GM21529 (cell line): ENCODE measurements around the gene DENND1A.
"Not testable (repeated sequence)": the region's sequence is repeated elsewhere in the genome, so short reads cannot be mapped to it uniquely, and the experiment has no call there.

Experiments used
- ATAC-seq: cut with Tn5 transposase; IDR thresholded peaks from one replicate; pipeline ENCODE4 v1.9.1; 2021; ENCODE audit not compliant: unreplicated experiment

Gene DENND1A

DNA sequence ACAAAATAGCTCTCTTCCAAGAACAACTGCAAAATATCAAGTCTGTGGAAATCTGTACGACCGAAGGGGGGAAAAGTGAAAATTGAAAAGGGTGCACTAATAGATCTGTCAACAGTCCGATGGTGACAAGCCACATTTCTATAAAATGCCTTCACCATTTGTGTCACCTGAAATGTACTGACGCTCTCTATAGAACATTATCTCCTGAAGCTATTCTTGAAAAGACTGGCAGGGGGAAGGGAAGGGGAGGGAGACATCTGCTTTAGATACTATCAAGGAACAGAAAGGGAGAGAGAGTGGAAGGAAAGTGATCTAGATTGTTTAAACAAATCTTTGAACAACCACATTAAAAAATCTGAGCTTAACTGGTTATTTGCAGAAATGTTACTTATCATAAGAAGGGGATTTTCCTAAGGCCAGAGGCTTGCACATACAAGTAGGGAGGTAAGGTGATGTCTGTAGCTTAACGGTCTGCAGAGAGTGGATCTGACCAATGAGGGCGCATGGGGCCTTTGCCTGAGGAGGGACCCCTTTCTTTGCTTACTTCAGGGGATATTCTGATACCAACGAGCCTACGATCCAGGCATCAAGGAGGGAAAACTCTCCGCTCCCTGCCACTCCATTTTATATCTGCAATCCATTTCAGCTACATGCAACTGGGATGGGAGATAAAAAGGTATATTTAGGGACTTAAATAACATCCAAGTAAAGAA lies 481.8 kb downstream of the DENND1A start:
- ATAC-seq, result no peak

DNA sequence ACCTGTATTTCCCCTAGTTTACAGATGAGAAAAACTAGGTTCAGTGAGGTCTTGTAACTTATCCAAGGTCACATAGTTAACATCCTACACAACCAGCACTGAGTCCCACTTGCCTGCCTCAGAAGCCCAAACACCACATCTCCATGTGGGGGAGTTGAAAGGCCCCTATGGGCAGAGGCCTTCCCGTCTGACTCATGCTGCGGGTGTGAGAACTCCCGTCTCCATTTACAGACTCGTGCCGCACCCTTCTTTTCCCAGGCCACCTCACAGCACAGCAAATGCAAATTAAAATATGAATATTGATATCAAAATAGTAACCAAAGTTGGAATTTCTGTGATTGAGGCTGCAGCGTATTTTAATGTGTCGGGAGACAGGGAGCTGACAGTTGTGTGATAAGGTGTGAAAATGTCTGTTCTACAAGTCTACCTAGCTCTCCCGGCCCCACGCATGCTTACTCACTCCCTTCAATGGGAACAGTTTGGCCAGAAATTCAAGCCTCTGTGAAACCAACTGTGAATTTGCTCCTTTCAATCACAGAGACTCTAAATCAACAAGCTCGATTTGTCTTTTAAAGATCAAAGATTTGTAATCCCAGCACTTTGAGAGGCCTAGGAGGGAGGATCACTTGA lies 483.8 kb downstream of the DENND1A start:
- no peak for ATAC-seq

- no peak for ATAC-seq
Observed at GRCh38 chr9:123445116-123445515, 484.8 kb downstream of the DENND1A start.

DNA sequence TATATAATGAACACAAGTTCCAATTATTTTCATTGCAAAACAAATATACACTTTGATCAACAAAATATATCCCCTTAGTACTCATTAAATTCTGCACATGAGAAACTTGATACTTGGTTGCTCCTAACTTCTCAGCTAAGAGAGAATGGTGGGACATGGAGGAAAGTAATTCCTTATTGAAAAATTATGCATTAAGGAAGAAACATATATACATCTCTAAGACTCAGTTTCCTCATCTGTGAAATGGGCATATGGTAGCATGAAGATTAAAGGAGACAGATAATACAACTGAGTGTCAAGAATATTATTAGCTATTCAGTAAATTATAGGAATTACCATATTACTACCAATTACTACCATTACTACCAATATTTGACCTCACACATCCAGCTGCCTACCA lies 488.2 kb downstream of the DENND1A start:
- no peak for ATAC-seq

DNA sequence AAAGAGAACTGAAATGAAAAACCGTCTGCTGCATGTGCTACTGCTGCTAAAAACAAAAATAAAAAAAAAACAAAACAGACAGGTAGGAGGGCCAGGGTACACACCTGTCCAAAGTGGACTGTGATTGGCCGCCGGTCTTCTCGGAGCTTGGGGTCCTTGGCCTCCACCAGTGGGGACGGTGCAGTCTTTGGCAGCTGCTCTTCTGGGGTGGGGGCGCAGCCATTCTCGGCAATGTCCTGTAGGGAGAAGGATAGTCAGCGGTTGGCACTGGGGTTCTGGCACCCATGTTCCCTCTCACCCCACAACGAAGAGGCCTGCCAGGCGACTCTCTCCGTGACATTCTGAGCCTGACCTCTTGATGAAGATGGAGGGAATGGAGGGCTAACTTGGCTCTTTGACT lies 489.7 kb downstream of the DENND1A start:
- ATAC-seq, result no peak

GRCh38 chr9:123438821-123439220 lies 491.1 kb downstream of the DENND1A start:
- ATAC-seq, result no peak

DNA sequence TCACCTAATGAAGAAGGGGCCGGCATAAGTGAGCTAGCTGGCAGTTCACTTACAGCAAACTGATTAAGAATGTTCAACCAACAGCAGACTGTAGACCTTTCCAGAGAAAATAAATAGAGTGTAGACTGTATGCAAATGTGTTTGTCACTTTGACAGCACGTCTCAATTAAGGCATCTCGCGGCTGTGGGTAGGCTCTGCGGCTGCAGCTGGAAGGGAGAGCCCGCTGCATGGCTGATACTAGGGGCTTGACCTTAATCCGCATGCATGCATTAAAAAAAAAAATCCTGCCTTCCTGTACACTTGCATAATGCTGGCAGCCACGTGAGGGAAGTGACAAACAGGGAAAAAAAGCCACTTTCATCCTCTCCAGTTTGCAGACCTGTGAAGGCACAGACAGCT lies 491.6 kb downstream of the DENND1A start:
- ATAC-seq, result no peak

GRCh38 chr9:123437201-123437600 lies 492.7 kb downstream of the DENND1A start:
- no peak for ATAC-seq

DNA sequence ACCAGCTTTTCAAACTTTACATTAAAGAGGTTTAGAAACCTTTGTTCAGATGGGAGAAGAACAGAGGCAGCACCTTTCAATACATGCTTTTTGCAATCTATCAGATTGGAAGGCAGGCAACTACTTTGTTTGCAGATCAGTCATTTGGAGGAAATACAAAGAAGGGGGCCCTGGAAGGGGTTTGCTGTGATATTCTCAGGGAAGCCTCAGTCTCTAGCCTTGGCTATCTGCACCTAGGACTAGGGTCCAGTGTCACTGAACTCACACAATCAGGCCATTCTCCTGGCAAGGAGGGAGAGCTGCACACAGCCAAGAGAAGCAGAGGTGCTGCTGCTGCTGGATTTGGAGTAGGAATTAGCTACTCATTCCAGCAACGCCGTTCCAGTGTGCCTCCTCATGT lies 494.5 kb downstream of the DENND1A start:
- no peak for ATAC-seq

DNA sequence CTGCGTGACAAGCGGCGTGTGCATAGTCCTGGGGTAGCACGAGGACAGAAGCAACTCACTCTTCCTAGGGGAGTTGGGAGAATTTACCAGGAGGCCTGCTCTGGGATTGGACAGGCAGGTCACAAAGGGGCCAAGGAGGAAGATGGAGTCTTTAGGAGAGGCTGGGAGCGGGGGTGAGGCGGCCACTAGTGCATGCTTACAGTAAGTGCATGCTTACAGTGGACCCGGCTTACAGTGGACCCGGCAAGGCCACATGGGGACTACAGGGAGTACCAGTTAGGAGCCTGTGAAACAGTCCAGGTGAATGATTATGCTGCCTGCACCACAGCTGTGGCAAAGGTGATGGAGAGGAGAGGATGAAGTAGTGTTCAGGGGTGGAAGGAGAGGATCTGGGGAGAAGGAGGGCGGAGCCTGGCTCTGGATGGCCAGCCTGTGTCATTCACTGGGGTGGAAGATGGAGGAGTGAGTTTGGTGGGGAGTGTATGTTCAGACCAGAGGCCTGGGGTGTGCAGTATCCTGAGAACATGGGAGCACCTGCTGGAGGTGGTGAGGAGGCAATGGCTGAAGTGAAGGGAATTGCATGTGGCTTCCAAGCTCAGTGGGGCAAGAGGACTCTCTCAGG lies 495.2 kb downstream of the DENND1A start:
- ATAC-seq, result no peak

DNA sequence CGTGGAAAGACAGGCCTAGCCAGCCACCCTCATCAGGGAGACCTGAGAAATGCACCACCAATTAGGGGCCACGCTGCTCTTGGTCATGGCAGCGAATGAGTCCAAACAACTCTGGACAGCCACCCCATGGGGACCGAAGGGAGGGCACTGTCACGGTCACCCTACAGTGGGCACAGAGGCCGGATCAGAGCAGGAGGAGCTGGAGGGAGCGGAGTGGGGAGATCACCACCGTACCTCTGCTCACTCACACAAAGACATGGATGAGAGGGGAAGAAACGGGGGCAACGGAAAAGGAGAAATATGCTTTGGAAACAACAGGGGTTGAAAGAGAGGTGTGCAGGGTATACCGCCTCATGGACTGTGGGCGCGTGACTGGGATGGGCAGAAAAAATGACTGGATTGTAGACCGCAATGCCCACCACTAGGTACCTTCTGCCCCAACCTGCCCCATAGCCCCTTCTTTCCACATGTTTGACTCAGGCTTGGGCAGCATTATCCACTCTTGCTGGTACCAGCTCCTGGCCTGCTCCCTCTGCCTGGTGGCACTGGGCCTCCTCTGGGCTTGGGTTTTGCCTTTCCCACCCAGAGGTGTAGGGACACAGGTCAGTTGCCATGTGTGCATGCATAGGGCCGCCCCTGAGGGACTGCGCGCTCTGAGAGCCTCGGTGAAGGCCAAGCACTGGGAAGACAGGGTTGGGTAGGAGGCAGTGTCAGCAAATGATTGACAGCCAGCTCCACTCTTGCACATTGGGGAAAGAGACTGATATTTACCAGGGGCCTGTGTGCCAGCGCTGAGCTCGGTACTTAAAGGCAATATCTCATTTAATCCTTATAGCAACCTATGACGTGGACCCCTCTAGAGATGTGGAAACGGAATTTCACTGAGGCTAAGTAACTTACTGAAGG lies 497.3 kb downstream of the DENND1A start:
- ATAC-seq, result no peak

DNA sequence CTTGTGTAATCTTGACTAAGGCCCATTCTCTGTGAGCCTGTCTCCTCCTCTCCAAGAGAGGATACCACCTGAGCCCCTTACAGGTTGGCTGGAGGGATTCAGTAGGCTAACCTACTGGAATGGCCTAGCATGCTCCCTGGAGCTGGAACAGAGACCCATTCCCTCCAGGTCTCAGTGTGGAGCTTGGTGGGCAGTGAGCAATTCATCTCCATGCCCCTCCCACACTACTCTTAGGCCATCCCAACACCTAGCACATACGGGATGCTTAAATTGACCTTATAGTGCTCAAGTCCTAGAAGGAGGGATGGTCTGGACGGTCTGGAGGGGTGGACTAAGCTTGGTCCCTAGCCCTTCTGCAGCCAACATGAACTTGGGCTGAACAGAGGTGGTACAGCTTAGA lies 498.3 kb downstream of the DENND1A start:
- no peak for ATAC-seq

GRCh38 chr9:123428450-123428849 lies 501.5 kb downstream of the DENND1A start:
- not testable (repeated sequence) for ATAC-seq

- ATAC-seq, result peak; percentile 58
Observed at GRCh38 chr9:123426406-123426805, 503.5 kb downstream of the DENND1A start.

DNA sequence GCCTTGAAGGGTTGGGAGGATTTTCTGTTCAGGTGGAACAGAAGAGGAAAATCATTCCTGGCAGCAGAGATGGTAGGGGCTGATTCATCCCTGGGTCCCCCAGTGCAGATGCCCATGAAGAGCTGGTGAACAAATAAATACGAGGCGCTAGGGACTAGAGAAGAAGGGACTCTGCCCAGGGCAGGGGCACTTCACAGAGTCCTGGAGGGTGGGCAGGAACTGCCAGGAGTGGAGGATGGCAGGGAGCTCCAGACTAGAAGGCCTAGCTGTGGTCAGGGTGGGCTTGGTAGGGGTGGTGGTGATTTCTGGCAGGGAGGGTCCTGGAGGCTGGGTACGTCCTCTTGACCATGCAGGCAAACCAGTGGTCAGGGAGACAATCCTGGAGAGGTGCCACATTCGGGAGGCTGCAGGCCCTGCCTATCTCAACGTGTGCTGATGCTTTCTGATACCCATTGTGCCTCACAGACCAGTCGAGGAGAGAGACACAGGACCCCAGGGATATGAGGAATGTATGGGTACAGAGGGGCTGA lies 504.0 kb downstream of the DENND1A start:
- ATAC-seq, result no peak

GRCh38 chr9:123425261-123425821 lies 504.6 kb downstream of the DENND1A start:
- ATAC-seq, result no peak

- ATAC-seq, result no peak
Observed at GRCh38 chr9:123424552-123425225, 505.2 kb downstream of the DENND1A start.

DNA sequence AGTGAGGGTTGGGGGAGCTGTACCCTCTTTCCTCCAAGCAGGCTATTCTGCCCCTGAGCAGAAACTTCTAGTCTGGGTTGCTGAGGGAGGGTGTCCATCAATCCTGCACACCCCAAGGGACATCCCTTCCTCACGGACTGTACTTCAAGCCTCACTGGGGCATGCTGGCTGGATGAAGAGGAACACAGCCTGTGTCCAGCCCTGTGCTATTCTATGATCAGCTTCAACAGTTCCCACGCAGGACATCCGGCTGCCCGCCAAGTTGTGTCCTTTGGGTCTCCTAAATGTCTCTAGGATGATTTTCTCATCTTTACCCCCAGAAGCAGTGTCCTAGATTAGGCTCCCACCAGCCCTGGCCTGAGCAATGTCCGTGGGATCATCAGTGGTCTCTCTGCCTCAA lies 505.8 kb downstream of the DENND1A start:
- ATAC-seq, result no peak

DNA sequence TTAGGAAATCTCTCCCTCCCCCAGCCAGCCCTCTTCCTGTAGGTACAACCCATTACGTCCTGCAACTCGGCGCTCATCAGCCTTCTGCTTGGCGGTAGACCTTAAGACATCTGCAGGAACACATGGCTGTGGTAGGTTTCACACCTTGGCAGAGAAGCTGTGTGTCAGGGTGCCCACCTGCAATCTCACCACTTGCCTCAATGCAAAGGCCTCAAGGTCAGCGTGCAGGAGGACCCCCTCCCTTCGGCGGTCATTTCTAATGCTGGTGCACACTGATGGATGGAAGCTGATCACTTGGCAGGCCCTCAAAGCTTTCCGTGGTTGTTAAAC lies 506.6 kb downstream of the DENND1A start:
- ATAC-seq, result no peak

DNA sequence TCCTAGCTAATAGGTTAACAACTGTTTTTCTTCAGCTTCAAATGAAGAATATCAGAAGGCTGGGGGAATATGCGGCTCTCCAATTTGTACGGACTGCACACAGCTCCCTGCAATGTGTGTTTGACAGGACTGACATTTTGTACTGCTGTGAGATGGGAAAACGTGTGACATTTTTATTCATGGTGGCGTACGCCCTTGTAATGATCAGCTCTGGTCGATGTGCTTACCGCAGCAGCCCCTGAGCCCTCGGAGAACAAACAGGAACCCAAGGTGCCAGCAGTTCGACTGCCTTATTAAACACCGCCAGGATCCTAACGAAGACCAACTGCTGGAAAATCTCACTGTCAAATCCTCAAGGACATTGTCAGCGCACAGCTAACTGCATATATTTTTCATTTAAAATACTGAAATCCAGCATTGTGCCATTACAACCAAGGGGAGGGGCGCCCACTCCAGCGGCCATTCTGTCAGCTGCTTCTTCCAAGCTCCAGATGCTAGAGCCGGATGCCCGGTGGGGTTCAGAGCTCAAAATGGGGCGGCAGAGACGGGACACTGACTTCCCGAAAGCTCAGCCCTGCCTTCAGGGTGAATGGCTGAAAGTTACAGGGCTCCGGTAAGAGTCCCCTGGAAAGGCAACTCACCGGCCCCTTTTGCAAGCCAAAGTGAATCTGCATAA lies 507.2 kb downstream of the DENND1A start:
- no peak for ATAC-seq
